Ovary (tissue), 3 donors: Measurements from ENCODE around the gene MYT1.
"Not testable (repeated sequence)": the region's sequence is repeated elsewhere in the genome, so short reads cannot be mapped to it uniquely, and the experiment has no call there.

Experiments used
- EP300 ChIP-seq: sonication (generic); formaldehyde crosslinking; IDR thresholded peaks from one replicate; pipeline ENCODE4 v1.6.1; 2017; ENCODE audit warnings: antibody characterized with exemption
- POLR2A ChIP-seq: fragments of 450-650 bp; IDR thresholded peaks from one replicate; pipeline ENCODE4 v1.6.1; 2017; ENCODE audit warnings: antibody characterized with exemption, mild to moderate bottlenecking, moderate library complexity
- TF ChIP-seq, protein P1 (sequence below), 3 donors: fragments of 450-650 bp in 2 of 3; fragments of 200-600 bp in 1 of 3; IDR thresholded peaks; one replicate each; pipeline versions ENCODE4 v1.5.1 to v1.8.0; 2016 to 2022; ENCODE audit warnings: antibody characterized with exemption in 3 of 3, mild to moderate bottlenecking in 1 of 3
- donor health status: DM: no; HTN: no; CAD: no.

DNA sequence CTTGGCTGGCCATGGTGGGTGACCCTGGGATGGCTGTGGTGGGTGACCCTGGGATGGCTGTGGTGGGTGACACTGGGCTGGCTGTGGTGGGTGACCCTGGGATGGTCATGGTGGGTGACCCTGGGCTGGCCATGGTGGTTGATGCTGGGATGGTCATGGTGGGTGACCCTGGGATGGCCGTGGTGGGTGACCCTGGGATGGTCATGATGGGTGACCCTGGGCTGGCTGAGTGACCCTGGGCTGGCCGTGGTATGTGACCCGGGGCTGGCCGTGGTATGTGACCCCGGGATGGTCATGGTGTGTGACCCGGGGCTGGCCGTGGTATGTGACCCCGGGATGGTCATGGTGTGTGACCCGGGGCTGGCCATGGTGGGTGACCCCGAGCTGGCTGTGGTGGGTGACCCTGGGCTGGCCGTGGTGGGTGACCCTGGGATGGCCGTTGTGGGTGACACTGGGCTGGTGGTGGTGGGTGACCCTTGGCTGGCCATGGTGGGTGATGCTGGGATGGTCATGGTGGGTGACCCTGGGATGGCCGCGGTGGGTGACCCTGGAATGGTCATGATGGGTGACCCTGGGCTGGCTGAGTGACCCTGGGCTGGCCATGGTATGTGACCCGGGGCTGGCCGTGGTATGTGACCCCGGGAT, 70.8 kb downstream of the MYT1 start:
- TF ChIP-seq, protein P1, sequence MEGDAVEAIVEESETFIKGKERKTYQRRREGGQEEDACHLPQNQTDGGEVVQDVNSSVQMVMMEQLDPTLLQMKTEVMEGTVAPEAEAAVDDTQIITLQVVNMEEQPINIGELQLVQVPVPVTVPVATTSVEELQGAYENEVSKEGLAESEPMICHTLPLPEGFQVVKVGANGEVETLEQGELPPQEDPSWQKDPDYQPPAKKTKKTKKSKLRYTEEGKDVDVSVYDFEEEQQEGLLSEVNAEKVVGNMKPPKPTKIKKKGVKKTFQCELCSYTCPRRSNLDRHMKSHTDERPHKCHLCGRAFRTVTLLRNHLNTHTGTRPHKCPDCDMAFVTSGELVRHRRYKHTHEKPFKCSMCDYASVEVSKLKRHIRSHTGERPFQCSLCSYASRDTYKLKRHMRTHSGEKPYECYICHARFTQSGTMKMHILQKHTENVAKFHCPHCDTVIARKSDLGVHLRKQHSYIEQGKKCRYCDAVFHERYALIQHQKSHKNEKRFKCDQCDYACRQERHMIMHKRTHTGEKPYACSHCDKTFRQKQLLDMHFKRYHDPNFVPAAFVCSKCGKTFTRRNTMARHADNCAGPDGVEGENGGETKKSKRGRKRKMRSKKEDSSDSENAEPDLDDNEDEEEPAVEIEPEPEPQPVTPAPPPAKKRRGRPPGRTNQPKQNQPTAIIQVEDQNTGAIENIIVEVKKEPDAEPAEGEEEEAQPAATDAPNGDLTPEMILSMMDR (IDR thresholded peaks at IDR 0.05), result not testable (repeated sequence)
- not testable (repeated sequence) for TF ChIP-seq POLR2A, EP300
